ENCODE data around the gene EPN1.

The EPN1 gene

DNA sequence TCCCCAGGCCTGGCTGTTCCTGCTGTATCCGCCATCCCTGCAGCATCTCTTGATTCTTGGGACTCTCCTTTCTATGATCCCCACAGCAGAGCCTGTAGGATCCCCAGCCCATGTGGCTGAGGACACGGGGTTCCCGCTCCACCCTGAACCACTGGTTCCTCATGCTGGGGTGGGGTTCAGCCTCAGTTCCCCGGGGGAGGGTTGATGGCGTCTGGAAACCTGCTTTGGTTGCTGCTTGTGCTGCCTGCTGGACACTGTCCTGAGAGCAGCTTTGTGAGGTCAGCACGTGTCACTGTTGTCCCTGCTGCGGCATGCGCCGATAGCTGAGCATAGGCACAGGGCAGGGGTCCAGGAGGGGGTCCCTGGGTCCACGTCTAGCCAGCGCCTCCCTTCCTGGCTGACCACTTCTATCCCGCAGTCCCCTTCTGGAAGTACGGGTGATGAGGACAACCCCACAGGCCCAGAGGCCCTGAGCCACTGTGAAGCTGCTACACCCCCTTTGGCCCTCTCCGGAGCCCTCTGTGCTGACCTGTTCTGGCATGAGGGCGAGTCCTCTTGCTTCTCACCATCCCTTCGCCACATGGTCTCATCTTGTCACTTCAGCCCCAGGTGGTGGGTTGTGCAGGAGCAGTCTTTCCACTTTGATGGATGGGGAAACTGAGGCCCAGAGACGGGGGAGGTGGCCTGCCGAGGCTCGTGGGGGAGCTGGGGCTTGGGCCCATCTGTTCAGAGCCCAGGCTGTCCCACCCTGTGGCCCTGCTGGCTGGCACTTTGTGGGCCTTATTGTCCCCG lies 5.5 kb downstream of the EPN1 start:
- DNase-seq, result no peak

DNA sequence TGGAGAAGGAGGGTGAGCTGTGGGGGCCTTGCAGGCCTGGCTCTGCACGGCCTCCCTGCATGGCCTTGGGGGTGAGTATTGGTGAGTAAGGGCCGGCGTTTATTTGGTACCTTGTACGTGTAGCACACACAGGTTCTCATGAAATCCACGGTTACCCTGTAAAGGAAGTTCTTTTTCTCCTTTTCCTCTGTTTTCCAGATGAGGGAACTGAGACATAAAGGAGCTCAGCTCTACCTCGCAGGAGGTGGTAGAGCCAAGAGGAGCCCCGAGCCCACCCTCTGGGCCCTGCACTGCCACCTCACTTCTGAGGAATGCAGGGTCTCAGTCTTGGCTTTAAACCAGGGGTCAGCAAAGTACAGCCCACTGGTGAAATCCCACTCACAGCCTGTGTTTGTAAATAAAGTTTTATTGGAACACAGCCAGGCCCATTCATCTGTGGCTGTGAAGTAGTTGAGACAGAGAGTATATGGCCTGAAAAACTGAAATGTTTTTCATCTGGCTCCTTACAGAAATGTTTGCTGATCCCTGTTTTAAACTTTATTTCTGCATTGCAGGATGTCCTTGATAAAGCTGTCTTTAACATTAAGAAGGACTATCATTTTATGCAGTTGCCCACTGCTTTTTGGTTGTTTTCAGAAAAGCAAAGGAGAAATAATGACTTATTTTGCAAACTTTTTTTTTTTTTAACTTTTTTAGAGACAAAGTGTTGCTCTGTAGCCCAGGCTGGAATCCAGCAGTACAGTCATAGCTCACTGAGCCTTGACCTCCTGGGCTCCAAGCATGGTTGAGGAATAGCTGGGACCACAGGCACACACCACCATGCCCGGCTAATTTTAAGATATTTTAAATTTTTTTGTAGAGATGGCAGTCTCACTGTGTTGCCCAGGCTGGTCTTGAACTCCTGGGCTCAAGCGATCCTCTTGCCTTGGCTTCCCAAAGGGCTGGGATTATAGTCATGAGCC lies 6.4 kb downstream of the EPN1 start:
- peak; percentile 20 for DNase-seq

DNA sequence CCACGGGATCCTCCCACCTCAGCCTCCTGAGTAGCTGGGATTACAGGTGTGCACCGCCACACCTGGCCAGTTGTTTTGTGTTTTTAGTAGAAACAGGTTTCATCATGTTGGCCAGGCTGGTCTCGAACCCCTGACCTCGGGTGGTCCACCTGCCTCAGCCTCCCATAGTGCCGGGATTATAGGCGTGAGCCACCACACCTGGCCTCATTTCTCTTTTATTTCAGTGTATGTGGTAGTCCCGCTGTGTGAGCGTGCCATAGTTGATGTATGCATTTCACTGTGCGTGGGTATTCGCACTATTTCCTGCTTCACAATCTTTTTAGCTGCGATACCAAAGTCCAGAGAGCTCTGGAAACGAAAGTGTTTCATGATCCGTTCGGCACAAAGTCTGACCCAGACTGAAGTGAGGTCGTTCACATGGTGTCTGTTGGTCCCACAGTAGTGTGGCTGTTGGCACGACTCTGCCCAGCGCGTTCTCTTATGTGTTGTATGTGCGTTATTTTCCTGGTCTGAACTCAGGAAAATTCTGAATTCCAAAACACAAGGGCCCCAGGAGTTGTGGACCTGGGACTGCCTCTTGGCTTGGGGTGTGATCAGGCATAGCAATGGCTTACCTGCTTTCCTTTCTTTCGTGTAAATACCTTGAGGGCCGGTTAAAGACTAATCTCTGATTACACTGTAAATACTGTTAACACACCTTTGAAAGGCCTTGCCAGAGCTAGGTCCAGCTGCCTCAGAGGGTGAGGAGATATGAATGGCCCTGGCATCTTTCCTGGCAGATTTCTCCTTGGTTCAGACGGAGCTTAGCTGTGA lies 8.6 kb downstream of the EPN1 start:
- DNase-seq, result no peak

DNA sequence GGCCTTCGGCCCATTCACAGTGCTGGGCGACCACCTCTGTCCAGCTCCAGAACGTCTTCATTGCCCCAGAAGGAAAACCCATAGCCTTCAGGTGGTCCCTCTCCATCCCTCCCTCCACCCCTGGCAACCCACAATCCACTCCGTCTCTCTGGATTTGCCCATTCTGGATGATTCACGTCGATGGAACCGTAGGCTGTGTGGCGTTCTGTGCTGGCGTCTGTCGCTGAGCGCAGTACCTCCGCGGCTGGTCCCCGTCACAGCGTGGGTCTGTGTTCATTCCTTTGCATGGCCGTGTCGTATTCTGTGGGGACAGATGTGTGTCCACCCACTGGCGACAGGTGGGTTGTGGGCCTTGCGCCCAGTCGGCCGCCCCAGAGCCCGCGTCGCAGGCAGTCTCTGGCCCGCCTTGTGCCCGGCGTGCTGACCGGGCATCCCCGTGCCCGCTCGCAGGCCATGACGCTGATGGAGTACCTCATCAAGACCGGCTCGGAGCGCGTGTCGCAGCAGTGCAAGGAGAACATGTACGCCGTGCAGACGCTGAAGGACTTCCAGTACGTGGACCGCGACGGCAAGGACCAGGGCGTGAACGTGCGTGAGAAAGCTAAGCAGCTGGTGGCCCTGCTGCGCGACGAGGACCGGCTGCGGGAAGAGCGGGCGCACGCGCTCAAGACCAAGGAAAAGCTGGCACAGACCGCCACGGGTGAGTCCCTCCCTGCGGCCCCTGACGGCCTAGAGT lies 10.1 kb downstream of the EPN1 start:
- no peak for DNase-seq

DNA sequence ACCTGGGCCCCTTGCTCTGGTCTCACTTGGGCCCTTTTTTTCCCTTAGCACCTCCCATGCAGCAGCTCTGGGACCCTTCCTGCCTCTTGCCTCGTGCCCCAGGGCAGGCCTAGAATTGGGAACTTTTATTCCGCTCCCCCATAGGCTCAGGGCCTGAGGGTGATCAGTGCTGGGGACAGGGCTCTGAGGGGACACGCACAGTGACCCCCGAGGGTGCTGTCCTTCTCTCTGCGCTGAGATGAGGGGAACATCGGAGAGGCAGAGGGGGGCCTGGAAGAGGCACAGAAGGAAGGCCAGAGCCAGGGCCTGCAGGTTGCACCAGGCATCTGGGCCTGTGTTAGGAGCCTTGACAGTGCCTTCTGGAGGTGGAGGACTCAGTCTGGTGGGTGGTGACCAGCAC lies 10.8 kb downstream of the EPN1 start:
- no peak for DNase-seq

DNA sequence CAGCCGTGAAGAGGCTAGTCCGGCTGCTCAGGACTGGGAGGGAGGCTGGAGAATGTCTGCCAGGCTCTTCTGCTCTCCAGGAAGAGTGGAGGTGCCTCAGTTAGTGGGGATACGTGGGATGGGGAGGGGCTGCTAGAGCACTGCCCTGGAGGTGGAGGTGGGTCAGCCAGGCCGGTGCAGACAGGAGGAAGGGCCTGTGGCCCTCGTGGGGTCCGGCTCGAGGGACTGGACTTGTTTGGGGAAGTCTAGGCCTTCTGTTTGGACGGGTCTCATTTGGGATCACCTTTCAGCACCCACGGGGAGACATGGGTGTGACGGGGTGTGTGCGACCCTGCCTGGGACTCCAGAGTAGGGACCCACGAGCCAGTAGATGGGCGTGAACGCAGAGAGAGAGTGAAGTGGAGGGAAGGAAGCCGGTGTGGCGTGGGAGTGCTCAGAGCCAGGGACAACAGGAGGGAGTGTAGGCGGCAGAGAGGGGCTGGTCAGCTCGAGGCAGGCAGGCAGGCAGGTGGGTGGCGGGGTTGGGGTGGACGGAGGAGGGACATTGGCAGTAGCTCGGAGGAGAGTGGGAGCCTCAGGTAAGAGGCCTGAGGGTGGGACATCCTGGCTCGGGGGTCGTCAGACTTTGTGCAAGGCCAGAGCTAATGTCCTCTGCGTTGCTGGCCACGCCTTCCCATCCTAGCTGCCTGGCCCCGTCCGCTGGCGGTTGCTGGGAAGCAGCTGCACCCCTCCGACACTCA lies 11.5 kb downstream of the EPN1 start:
- no peak for DNase-seq

DNA sequence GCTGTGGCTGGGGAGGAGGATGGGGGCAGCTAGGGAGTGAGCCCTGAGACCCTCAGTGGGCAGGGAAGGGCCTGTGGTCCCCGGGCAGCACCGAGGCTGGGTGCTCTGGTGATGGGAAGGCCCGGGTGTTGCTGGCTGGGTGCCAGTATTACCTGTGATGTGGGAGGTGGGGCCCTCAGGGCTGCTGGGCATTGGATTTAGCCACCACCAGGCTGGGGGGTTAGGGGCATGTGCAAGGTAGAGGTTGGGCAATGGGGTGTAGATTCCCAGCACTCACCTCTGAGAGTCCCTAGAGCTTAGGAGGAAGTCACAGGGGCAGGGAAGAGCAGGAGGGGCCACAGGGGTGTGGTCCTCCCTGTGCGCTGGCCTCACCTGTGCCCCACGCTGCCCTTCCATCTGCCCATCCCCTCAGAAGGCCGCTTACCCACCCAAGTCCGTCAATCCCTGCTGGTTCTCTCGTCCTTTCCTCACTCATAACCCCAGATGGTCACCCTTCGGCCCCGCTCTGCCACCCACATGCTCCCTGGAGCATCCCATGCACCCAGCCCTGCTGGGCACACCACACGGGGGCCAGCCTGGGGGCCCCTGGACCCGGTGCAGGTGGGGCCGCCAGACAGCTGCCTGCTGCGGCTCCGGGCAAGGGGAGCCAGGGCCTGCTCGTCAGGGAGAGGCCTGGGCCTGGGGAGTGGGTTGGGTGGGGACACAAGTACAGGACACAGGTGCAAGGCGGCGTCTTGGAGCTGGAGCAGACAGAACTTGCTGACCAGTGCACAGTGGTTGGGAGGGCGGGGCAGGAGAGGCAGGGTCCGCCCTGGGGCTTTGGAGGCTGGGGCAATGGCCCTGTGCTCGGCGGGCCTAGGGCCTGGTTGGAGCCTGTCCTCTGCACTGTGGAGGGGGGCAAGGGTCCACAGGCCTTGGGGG lies 12.5 kb downstream of the EPN1 start:
- DNase-seq, result no peak

DNA sequence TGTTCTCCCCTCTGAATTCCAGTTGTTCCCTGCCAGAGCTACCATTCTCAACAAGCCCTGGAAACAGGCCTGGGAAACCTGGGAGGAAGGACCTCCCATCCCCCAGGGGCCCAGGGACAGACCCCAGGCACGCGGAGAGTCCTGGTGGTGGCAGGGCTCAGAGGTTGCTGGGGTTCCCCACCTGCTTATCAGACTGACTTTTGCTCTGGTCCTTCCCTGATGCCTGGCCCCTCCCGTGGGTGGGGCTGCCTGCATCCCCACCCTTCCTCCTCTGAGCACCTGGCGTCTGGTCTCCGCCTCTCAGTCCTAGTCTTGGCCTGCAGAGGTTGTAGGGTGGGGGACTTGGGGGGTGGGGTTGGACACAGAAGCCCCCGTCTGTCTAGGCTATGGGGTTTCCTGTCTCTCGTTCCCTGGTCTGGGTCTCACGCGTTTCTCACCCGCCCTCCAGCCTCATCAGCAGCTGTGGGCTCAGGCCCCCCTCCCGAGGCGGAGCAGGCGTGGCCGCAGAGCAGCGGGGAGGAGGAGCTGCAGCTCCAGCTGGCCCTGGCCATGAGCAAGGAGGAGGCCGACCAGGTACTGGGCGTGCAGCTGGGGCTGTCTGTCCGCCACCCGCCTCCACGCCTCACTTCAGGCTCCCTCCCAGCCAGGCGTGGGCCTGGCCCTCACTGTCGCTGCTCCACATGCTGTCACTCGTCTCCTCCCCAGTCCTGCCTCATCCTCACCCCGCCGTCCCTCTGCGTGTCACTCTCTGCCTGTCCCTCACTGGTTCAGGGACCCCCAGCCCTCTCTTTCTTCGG lies 13.6 kb downstream of the EPN1 start:
- DNase-seq, result no peak

DNA sequence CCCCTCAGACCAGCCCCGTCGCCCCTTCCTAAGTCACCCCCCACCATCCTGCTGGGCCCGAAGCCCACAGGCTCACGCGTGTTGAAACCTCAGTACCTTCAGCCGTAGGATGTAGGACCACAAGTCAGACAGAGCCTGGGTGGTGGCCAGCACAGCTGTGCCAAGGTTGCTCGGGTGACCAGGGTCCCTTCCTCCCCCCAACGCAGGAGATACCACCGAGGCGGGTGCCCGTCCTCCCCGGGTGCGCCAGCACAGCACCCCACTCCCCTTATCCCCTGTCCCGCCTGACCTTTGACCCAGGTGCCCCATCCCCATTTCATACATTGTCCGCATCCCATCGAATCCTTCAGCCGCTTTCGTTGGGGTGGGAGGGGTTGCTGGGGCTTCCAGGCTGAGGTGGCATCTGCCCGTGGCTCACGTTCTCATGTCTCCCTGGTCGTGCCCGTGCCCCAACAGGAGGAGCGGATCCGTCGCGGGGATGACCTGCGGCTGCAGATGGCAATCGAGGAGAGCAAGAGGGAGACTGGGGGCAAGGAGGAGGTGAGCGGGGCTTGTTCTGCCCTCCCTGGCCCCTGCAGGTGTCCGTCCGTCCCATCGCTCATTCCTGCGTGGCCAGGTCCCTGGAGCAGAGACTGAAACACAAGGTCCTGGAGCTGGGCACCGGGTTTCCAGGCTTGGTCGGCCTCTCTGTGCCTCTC lies 14.5 kb downstream of the EPN1 start:
- no peak for DNase-seq

DNA sequence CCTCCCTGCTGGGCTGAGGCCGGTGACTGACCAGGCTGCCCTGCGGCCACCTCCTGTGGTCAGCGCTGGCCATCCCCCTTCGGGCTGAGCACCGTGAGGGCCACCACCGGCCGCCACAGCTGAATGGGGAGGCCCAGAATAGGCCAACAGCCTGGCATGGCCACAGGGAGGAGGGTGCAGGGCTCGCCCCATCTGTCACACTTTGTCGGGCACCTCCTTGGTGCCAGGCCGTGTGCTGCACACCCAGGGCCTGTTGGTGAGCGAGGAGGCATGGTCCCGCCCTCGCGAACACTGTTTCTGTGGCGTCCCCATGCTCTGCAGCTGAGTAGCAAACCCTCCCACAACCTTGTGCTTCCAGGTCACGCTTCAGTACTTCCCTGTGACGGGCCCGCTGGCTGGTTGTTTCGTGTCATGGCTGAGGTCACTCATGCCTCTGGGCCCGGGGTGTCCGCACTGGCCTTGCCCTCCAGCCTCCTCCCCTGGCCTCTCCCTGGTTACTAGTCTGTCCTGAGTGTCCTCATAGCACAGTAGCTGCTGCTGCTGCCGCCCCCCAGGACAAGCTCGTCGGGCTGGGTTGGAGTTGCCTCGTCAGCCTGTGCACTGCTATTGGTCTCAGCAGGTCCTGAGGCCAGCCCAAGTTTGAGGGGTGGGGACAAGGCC lies 15.2 kb downstream of the EPN1 start:
- no peak for DNase-seq

DNA sequence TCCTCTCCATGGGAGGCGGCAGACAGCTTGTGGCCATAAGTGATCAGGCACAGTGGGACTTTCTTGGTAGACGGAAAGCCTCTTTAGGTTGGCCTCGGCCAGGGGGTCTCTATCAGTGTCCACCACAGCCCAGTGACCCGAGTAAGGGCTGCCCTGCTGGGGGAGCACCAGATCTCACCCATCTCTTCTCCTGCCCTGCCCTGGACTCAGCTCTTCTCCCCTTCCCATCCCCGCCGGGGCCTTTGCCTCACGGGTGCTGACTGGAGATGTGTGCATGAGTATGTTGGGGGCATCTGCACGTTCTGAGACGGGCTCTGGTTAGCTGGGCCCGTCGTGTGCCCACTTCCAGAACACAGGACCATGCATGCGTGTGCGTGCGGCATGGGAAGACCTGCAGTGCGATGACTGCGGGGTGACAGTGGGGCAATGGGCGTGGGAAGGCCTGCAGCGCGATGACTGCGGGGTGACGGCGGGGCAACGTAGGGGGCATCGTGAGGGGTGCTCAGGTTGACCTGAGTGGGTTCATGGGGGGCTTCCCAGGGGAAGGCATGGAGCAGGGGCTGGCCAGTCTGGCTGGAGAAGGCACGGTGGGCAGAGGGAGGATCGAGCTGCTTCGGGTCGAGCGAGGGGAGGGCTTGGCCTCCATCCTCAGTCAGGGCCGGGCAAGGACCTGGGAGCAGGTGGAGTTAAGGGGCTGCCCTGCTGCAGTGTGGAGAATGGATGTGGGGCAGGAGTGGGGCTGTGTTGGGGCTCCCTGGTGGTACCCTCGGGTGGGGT lies 15.9 kb downstream of the EPN1 start:
- no peak for DNase-seq

DNA sequence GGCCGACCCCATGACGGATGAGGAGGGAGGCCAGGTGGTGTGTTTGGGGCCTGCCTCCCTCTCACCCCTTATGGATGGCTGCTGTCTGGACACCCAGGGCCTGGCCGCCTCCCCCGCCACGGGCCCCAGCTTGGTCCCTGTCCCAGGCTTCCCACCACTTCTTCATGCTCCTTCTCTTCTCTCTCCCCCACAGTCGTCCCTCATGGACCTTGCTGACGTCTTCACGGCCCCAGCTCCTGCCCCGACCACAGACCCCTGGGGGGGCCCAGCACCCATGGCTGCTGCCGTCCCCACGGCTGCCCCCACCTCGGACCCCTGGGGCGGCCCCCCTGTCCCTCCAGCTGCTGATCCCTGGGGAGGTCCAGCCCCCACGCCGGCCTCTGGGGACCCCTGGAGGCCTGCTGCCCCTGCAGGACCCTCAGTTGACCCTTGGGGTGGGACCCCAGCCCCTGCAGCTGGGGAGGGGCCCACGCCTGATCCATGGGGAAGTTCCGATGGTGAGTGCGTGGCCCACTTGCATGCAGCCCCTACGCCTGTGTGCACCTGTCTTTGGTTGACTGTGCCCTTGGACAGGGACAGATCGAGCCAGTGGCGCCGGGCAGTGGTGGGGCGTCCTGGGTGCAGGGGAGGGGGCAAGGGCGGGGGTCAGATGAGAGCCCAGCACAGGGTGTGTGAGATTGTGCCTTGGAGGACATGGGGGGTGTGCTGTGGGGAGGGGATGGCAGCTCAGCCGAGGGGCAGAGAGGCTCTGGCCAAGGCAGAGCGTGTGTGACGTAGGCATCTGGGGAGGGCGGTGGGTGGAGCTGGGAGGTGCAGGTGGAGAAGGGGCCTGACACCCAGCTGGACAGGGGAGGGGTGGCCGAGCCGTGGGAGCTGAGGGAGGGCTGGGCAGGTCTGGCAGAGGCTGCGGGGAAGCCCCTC lies 16.8 kb downstream of the EPN1 start:
- no peak for DNase-seq

DNA sequence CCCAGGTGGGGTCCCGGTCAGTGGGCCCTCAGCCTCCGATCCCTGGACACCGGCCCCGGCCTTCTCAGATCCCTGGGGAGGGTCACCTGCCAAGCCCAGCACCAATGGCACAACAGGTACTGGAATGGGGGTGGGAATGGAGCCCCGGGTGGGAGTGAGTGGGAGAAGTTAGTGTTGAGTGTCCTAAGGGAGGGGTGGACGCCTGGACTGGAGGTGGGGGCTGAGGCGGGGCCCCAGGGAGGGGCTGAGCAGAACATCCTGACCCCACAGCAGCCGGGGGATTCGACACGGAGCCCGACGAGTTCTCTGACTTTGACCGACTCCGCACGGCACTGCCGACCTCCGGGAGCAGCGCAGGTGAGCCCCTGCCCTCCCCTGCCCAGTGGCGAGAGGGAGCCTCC lies 17.7 kb downstream of the EPN1 start:
- DNase-seq, result no peak

DNA sequence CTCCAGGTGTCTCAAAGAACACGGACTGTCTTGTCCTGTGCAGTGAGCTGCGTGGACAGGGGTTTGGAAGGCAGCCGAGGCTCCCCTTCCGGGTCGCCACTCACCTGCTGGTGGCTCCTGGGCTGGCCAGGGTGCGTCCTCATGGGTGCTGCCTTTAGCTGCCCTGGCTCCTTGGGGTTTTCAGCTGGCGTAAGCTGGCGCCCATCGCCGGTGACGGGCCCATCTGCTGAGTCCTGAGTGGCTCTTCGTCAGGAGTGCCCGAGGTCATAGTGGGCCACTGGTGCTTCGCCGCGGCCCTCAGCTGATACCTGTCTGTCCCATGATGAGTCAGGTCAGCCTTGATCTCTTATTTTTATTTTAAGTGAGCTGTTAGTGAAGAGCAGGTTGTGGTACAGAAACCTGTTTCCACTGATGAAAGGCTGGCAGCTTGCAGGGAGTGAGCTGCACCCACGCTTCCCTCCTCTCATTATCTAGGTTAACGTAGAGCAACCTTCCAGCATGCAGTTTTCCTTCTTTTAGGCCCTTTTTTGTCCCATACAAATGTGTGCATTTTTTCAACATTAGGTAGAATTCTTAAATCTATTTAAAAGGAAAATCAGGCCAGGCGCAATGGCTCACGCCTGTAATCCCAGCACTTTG lies 18.4 kb downstream of the EPN1 start:
- no peak for DNase-seq

DNA sequence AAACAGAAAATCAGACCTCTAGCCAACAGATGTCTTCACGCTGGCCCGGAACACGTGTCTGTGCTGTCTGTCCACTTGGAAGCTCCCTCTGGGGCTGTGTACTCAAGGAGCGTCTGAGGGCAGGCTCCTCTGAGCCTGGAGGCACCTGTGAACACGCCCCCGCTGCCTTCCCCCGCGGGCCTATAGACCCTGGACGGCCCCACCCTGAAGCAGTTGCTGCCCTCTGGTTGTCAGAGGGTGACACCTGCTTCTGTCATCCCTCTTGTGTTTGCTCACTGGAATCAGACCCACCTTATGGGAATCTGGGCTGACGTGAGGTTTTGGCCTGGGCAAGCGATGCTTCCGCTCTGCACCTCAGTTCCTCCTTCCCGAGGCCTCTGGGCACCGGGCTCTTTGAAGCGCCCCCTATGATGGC lies 19.2 kb downstream of the EPN1 start:
- DNase-seq, result no peak
